Measurements from ENCODE around the gene TBX5. TPM values are rescaled to one million over a fixed set of nuclear protein-coding genes. Genes with fewer than 3 reads are reported as not detected.

Gene TBX5
- polyA plus RNA-seq, 3 donors, result not detected

GRCh38 chr12:114314974-114315720, 90.8 kb downstream of the TBX5 start:
- no peak overlapping the region for H3K27ac ChIP-seq (ENCODE audit: low read depth in 1 of 2, low read length in 2 of 2)
- TF ChIP-seq CTCF (IDR thresholded peaks at IDR 0.05), result no peak
- no peak overlapping the region for H3K4me3 ChIP-seq (replicated peaks in 1 of 3; ENCODE audit: low read depth in 2 of 3, low read length in 3 of 3)
- H3K79me2 ChIP-seq (ENCODE audit: insufficient read depth, low read length), result no peaks in the 10 kb centered on the region
- Mint-ChIP-seq H3K4me1 (no peaks in the 10 kb centered on the region), H3K27me3 (ENCODE audit: low read depth in 3 of 3) (peaks cover 0 to 4% (median 3%) of the 10 kb centered on the region in 3 donors), H3K36me3 (no peaks in the 10 kb centered on the region), H3K9me3 (peaks cover 0 to 4% (median 2%) of the 10 kb centered on the region in 7 donors), H3K4me3 (no peak overlapping the region), H3K27ac (no peak overlapping the region)
- H3K9me3 ChIP-seq (replicated peaks in 1 of 2; ENCODE audit: control insufficient read depth in 1 of 2, insufficient read depth in 1 of 2, low read length in 2 of 2), result no peaks in the 10 kb centered on the region
- DNase-seq, result no peak
- H3K9ac ChIP-seq (ENCODE audit: insufficient read depth, low read length, poor library complexity, severe bottlenecking), result no peak overlapping the region
- H3K4me2 ChIP-seq (replicated peaks; ENCODE audit: extremely low read depth, low read length, poor library complexity, severe bottlenecking), result no peak overlapping the region
- no peaks in the 10 kb centered on the region for H3K36me3 ChIP-seq (replicated peaks in 1 of 2; ENCODE audit: control insufficient read depth in 1 of 2, insufficient read depth in 2 of 2, low read length in 2 of 2)
- H4K20me1 ChIP-seq (ENCODE audit: insufficient read depth, low read length), result no peaks in the 10 kb centered on the region
- intact Hi-C loops (cut with micrococcal nuclease), result no loop called here
- H3K4me1 ChIP-seq (ENCODE audit: control insufficient read depth in 1 of 2, insufficient read depth in 2 of 2, low read length in 2 of 2), result no peaks in the 10 kb centered on the region
- 93% methylated on average over 13 of the region's 16 CpGs for WGBS (ENCODE audit: insufficient coverage)
- H3K27me3 ChIP-seq (ENCODE audit: control insufficient read depth in 2 of 2, insufficient read depth in 2 of 2, low read length in 2 of 2), result no peaks in the 10 kb centered on the region
- H2AFZ ChIP-seq (ENCODE audit: insufficient read depth, low read depth, low read length, poor library complexity, severe bottlenecking), result no peak overlapping the region

- H2AFZ ChIP-seq (ENCODE audit: insufficient read depth, low read depth, low read length, poor library complexity, severe bottlenecking), result no peak overlapping the region
These were observed 91.5 kb downstream of the TBX5 start for GRCh38 chr12:114314403-114314802.

More at GRCh38 chr12:114314403-114314802, 91.5 kb downstream of the TBX5 start:
- H3K4me3 ChIP-seq (replicated peaks in 1 of 3; ENCODE audit: low read depth in 2 of 3, low read length in 3 of 3), result no peak overlapping the region
- no peaks in the 10 kb centered on the region for H3K4me1 ChIP-seq (ENCODE audit: control insufficient read depth in 1 of 2, insufficient read depth in 2 of 2, low read length in 2 of 2)
- DNase-seq, result no peak
- WGBS (ENCODE audit: insufficient coverage), result 85% methylated on average over 7 of the region's 7 CpGs
- Mint-ChIP-seq H3K27ac (no peak overlapping the region), H3K36me3 (no peaks in the 10 kb centered on the region), H3K27me3 (ENCODE audit: low read depth in 3 of 3) (peaks cover 0 to 3% (median under 1%) of the 10 kb centered on the region in 3 donors), H3K4me1 (no peaks in the 10 kb centered on the region), H3K9me3 (peaks cover 0 to 4% (median 2%) of the 10 kb centered on the region in 7 donors), H3K4me3 (no peak overlapping the region)
- H3K9me3 ChIP-seq (replicated peaks in 1 of 2; ENCODE audit: control insufficient read depth in 1 of 2, insufficient read depth in 1 of 2, low read length in 2 of 2), result no peaks in the 10 kb centered on the region
- no peaks in the 10 kb centered on the region for H3K27me3 ChIP-seq (ENCODE audit: control insufficient read depth in 2 of 2, insufficient read depth in 2 of 2, low read length in 2 of 2)
- H4K20me1 ChIP-seq (ENCODE audit: insufficient read depth, low read length), result no peaks in the 10 kb centered on the region
- H3K36me3 ChIP-seq (replicated peaks in 1 of 2; ENCODE audit: control insufficient read depth in 1 of 2, insufficient read depth in 2 of 2, low read length in 2 of 2), result no peaks in the 10 kb centered on the region
- H3K4me2 ChIP-seq (replicated peaks; ENCODE audit: extremely low read depth, low read length, poor library complexity, severe bottlenecking), result no peak overlapping the region
- no peak for TF ChIP-seq CTCF (IDR thresholded peaks at IDR 0.05)
- intact Hi-C loops (cut with micrococcal nuclease), result no loop called here
- no peak overlapping the region for H3K27ac ChIP-seq (ENCODE audit: low read depth in 1 of 2, low read length in 2 of 2)
- H3K9ac ChIP-seq (ENCODE audit: insufficient read depth, low read length, poor library complexity, severe bottlenecking), result no peak overlapping the region
- H3K79me2 ChIP-seq (ENCODE audit: insufficient read depth, low read length), result no peaks in the 10 kb centered on the region
